CD4-positive, alpha-beta T cell treated with Interleukin-12 subunit alpha and Interleukin-12 subunit beta, for 1 hour (primary cell): Measurements from ENCODE around the gene CACNA1D.

ENCODE experiments used
- DNase-seq: peaks from one replicate; pipeline ENCODE4 v3.0.0-alpha.2; 2020

Gene CACNA1D

DNA sequence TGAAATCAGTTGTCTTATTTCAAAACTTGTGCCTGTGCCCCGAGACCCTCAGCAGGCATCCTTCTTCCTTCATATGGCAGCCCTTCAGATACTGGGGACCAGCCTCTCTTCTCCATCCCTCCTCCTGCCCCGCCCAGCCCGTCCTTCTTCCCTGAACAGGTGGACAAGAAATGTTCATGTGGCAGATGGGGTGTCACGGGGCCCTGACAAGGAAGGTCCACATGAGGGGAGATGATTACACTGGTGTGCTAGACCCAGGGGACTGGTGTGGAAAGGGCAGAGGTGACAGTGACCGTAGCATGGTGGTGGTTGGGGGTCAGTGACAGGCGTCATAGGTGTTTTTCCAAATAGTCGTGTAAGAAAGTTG lies 200.9 kb downstream of the CACNA1D start:
- DNase-seq = no peak

- DNase-seq = no peak
Measured at GRCh38 chr3:53696401-53697172, 202.2 kb downstream of the CACNA1D start.

DNA sequence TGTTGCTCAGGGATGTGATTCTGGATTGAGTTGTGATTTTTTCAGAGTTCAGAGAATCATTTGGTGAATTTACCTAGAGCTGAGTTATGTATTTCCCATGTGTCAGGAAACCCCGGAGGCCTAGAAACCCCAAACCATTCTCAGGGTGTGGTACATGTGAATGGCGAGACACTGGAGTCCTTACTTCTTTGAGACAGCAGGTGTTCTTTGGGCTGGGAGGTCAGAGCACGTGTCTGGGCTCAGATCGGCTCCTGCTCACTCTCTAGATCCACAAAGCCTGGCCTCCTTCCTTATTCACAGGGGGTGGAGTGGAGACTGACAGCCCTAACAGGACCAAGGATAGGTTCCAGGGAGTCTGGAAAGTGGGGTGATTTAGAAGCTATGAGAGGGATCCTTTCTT lies 206.0 kb downstream of the CACNA1D start:
- no peak for DNase-seq

DNA sequence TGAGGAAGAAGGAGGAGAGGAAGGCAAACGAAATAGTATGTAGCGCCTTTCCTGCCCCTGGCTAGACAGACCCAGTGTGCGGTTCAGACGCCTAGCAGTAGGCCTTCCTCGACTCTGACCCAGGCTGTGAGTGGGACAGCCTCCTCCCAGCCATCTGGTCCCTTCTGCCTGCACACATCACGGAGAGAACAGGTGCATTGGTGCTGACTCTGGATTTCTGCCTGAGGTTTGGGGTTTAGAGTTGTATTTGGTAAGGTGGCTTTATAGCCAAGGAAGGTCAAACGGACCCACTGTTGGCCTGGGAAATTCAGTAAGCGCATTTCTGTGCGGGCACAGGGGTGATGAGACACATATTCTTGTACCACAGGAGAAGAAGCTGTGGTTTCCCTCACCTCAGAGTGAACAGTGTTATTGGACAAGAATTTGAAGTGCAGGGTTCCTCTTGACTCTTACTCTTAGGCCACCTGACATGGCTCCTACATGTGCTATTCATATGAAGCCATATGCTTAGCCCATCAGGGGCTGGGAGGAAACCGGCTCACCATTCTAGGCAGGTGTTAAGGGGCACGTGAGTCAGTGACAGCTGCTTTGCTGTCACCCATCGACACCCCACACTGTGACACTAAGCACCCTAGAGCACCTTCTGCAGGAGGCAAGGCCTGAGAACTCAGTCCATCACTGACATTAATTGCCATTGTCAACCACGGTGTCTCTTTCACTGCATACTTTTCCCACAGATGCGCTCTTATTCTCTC lies 208.5 kb downstream of the CACNA1D start:
- DNase-seq = no peak

DNA sequence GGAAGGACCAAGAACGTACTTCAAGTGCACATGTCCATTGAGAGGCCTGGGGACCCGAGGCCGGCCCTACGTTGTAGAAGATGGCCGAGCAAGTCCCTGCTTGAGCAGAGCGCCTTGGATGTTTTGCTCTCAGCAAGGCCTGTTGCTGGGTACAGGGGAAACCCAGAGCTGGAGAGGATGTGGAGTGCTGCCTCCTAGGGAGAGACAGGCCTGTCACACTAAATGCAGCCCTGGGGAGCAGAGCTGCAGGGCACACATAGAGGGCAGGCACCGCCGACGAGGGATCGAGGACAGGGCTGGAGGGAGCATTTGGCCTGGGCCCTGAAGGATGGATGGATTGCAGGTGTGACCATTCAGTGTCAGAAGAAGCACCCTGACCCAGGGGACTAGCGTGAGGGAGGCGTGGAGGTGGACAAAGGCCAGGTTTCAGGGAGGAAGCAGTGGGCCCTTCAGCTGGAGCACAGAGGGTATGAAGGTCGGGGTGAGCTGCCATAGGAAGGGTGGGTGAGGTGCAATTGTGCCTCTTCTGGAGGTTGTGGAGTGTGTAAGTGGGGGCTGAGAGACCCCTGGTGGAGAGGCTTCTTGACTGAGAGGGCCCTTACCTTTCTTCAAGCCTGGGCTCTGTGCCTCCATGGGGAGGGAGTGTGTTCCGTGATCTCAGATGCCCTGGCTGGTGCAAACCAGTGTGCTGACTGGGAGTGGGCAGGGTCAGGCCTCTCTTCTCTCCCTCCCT lies 209.4 kb downstream of the CACNA1D start:
- DNase-seq = no peak

DNA sequence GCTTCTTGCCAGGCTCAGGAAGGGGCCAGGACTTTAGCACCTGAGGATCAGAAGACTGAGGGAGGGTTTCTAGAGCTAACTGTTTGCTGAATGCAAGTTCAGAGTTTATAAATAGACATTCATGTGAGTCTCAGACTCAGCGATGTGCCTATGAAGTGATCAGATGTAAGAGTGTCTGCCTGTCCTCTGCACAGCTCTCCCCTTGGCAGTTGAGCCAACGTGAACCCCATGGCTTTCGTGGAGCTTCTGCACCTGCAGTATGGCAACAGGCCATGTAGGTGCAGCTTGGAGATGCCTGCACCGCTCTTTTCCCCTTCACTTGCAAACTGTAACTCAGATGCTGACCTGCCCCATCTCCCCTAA lies 209.9 kb downstream of the CACNA1D start:
- DNase-seq = no peak

DNA sequence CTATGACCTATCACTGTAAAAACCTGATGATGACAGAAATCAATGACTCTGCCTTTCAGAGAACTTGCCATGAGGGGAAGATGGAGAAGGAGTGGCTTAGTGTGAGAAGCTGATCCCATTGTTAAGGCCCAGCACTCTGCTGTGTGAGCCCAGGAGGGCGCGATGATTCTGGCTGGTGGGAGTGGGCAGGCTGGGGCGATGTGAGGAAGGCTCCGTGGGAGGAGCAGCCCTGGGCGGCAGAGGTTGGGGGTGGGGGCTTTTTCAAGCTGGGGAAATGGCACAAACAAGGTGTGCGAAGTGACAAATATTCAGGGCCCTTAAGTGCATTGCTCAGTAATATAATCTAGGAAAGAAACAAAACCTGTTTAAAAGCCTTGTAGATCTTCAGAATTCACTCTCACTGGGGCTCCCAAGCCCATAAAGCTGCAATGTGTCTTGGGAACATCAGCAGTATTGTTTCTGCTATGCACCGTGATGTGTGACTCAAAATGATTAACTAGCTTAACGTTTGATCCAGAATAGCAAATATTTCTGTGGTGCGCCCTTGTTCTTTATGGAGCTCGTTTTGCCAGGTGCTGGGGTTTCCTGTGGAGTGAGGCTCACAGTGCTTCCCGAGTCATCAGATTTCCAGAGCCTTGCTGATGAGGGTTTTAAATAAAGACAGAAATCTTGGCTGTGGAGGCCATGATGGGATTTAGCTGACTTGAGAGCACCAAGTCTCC lies 210.8 kb downstream of the CACNA1D start:
- DNase-seq = no peak

DNA sequence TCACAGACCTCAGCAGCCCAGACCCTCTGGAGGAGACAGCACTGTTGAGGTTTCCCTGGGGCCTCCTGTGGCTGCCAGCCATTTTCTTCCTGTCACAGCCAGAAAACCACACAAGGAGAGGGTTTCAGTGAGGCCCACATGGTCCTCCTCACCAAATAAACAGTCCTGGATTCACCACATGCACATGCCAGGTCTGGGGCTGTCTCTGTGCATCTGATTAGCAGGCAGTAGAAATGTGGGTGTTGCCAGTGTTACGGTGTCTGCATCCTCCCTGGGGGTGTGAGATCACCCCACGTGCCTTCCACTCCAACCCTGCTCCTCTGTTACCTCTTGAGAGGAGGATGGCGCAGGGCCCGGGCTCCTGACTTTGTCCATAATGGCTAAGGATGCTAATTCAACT lies 211.4 kb downstream of the CACNA1D start:
- no peak for DNase-seq

DNA sequence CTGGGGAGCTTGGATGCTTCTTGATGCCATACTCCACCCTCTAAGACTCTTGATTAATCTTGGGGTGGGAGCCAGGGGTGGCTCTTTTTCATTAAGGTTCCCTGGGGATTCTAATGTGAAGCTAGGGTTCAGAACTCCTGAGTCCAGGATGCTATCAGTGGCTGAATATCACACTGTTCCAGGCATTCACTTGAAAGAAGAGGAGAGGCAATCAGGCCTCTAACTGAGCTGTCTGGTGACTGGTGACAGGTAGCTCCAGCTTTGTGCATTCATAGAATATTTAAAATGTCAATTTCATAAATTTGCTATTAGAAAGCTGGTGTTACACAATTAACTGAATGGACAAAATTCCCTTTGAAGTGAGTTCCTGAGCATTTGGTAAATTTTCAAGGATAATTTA lies 212.8 kb downstream of the CACNA1D start:
- no peak for DNase-seq

GRCh38 chr3:53708001-53708621 lies 213.7 kb downstream of the CACNA1D start:
- DNase-seq = no peak

GRCh38 chr3:53709256-53709655 lies 214.8 kb downstream of the CACNA1D start:
- no peak for DNase-seq

- DNase-seq = peak; percentile 49
Measured at GRCh38 chr3:53709860-53710674, 215.7 kb downstream of the CACNA1D start.

DNA sequence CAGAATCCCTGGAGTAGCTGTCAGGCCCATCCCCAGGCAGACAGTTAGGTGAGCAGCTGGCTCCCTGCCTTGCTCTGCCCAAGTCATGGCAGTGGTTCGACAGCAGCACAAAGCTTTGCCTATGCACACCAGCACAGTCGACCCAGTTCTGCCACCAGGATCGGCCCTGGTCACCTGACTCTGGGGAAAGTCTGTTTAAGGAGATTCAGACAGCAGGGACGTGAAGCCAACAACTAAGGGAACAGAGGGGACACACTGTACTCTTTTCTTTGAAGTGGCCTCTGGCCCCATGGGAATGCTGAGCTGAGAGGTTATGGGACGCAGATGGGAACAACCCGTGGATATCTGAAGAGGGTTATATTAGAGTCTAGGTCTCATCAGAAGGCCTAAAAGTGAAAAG lies 217.0 kb downstream of the CACNA1D start:
- no peak for DNase-seq

- no peak for DNase-seq
Measured at GRCh38 chr3:53712817-53713388, 218.5 kb downstream of the CACNA1D start.

DNA sequence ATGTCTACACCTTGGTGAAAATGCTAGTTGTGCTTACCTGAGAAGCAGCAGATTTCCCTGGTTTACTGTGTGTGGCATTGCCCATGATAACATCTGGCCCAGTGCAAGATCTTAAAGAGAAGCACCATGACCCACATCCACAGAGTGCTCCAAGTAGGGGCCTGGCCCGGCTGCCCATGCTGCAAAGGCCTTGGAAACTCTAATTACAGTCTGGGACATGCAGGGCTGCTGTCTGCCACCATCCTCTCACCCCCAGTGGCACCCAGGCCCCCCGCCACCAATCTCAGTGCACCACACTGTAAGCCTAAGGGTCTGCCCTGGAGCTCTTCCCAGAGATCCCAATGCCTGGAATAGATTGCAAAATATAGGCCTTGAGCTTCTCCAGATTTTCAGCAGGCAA lies 219.2 kb downstream of the CACNA1D start:
- no peak for DNase-seq

DNA sequence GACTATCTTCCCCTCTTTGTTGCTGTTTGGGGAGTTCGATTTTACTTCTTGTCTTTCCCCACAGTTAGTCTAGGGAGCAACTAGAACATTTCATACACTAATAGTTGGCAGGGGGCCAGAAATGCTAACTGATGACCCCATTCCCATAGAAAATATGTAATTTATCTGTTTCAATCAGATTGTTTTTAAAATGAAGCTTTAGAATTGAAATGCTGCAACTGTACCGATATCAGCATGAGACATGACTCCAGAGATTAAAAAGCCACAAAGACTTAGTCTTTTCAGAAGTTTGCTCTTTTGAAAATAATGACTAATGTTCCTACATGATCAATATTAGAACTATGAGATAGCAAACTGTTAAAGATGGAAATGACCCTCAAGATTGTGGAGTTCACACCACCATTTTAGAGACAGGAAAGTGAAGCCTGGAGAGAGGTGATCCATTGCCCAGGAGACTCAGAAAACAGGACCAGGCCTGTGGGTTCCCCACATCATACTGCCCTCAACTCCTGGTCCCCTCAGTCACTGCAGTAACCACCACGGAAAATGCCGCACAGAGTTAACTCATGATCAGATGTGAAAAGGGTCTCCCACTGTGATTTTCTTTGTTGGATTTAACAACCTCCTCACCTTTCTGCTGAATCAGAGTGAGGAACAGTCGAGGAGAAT lies 221.5 kb downstream of the CACNA1D start:
- DNase-seq = no peak

- no peak for DNase-seq
Measured at GRCh38 chr3:53716998-53717397, 222.6 kb downstream of the CACNA1D start.

DNA sequence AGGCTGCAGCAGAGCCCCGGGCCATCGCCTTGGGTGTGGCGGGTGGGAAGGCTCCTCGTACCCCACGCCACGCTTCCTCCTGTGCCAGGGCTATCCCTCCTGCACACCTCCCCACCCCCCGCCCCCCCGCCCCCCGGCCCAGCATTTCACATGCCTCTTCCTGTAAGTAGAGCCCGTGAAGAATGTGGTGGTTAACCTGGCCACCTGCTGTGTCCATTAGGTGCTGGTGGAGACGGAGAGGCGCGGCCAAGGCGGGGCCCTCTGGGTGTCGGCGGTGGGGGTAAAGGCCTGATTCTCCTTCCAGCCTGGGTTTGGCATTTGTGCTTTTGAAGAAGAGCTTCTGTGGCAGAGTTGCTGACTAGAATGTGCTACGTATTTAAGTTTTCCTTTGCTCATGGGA lies 224.1 kb downstream of the CACNA1D start:
- DNase-seq = no peak

DNA sequence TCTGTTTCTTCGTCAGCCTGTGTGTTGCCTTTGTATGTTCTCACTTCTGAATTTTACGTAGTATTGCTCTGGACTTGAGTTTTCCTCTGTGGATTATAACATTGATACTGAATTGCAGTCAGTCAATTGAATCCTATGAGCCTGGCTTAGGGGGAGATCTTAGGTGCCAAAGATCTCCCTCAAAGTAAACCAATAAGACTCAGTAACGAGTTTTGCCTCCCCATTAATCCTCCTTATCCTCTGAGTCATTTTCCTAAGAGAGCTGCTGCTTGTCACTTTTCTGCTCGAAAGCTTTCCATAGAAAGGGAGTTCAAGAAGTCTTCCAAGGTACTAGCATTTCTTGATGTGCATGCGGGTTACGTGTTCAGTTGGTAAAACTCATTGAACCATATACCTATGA lies 225.4 kb downstream of the CACNA1D start:
- no peak for DNase-seq

- DNase-seq = no peak
Measured at GRCh38 chr3:53721187-53722119, 227.0 kb downstream of the CACNA1D start.
